ENCODE results near the gene ATG16L2. TPM values are rescaled to one million over a fixed set of nuclear protein-coding genes. Genes with fewer than 3 reads are reported as not detected.

ATG16L2 gene
- total RNA-seq, 4 donors from 2014 or later, result 8.3 to 27.9 (median 16.5) TPM

DNA sequence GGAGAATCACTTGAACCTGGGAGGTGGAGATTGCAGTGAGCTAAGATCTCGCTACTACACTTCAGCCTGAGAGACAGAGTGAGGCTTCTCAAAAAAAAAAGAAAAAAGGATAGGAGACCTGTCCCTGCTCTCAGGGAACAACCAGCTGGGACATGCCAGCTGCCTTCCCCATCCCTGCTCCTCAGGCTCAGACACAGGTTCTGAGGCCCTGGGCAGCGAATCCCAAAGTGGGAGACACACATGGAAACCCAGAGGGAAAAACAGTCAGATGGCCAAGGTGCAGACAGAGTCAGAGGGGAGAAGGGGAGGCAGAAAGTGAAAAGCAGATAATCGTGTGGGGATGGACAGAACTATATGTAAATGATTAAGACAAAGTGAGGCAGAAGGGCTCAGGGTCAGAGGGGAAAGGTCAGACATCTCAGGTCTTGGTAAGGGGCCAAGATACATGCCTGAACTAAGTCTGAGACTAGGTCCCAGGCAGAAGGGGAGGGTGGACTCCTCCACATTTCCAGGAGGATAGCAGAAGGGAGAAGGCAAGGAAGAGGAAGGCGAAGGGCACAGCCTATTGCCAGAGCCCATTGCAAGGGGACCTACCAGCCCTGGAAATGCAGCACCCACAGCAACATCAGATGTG, 34.6 kb upstream of the ATG16L2 start:
- TF ChIP-seq, protein P1, sequence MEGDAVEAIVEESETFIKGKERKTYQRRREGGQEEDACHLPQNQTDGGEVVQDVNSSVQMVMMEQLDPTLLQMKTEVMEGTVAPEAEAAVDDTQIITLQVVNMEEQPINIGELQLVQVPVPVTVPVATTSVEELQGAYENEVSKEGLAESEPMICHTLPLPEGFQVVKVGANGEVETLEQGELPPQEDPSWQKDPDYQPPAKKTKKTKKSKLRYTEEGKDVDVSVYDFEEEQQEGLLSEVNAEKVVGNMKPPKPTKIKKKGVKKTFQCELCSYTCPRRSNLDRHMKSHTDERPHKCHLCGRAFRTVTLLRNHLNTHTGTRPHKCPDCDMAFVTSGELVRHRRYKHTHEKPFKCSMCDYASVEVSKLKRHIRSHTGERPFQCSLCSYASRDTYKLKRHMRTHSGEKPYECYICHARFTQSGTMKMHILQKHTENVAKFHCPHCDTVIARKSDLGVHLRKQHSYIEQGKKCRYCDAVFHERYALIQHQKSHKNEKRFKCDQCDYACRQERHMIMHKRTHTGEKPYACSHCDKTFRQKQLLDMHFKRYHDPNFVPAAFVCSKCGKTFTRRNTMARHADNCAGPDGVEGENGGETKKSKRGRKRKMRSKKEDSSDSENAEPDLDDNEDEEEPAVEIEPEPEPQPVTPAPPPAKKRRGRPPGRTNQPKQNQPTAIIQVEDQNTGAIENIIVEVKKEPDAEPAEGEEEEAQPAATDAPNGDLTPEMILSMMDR (IDR thresholded peaks at IDR 0.05), result no peak
- TF ChIP-seq POLR2AphosphoS5 (IDR thresholded peaks at IDR 0.05) (no peak), POLR2A (IDR thresholded peaks at IDR 0.05) (no peak)
- peak overlapping the region in 1 of 2 donors; percentile 84 for H3K4me3 ChIP-seq
- H3K4me1 ChIP-seq, result peaks cover 0 to 60% (median 20%) of the 10 kb centered on the region in 3 donors
- WGBS, 2 donors (ENCODE audit: low coverage in 1 of 2), result 82 to 100% methylated on average over 2 to 3 of the region's 4 CpGs
- H3K36me3 ChIP-seq, result peaks cover 0 to 11% of the 10 kb centered on the region in 2 donors
- no peak for ATAC-seq
- no peaks in the 10 kb centered on the region for H3K27me3 ChIP-seq
- no peaks in the 10 kb centered on the region for H3K9me3 ChIP-seq
- H3K27ac ChIP-seq, result peak overlapping the region in 1 of 4 donors; percentile 81

DNA sequence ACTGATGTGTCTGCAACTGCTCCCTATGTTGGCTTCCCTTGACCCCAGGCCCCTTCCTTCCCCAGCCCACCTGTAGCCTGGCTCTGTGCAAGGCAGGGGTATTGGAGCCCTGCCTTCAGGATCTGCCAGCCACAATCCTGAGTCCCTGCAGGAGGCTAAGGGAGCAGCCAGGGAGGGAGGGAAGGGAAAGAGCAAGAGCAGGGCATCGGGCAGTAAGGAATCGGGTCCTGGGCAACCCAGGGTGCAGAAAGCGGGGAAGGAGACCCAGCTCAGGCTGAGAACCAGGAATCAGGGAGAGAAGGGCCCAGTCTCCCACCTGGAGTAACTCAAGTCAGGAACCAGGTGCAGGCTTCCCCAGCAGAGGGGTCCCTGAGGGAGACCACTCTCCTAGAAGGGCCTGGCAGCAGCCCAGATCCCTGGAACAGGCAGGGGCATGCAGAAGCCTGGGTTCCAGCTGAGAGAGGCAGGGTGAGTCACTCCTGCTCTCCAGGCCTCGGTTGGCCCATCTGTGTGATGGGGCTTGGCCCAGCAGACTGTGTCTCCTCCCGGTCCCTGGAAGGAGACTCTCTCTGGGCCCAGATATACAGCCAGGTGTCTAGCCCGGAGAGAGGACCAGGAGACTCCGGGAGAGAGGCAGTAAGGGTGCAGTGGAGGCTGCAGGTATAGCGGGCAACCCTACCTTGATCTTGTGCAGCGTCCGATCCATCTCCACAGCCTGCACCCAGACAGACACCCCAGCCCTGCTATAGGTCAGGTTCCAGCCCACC, 33.7 kb upstream of the ATG16L2 start:
- ATAC-seq, result no peak
- Histone ChIP-seq H3K27ac (peak overlapping the region in 1 of 4 donors; percentile 81), H3K4me1 (peaks cover 0 to 57% (median 20%) of the 10 kb centered on the region in 3 donors), H3K27me3 (no peaks in the 10 kb centered on the region), H3K36me3 (peaks cover 0 to 11% of the 10 kb centered on the region in 2 donors), H3K4me3 (peak overlapping the region; percentile 65 to 84), H3K9me3 (no peaks in the 10 kb centered on the region)
- no peak for TF ChIP-seq EP300 (IDR thresholded peaks at IDR 0.05)
- TF ChIP-seq POLR2A (IDR thresholded peaks at IDR 0.05), result no peak
- TF ChIP-seq, protein P1 (IDR thresholded peaks at IDR 0.05), result no peak
- TF ChIP-seq POLR2AphosphoS5 (IDR thresholded peaks at IDR 0.05), result no peak
- WGBS, 2 donors (ENCODE audit: low coverage in 1 of 2), result no CpG with 5 or more reads among the region's 10 CpGs

DNA sequence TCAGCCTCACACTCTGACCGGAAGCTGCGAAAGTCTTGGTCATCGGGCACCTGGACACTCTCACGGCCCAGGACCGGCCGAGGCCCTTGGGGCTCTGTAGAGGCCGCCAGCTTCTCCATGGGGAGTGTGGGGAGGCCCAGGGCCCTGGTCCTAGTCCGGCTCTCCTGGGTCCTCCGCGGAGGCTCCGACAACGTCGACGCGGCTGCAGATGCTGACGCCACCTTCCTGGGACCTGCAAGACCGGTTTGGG, 33.2 kb upstream of the ATG16L2 start:
- no peaks in the 10 kb centered on the region for H3K27me3 ChIP-seq
- peak overlapping the region; percentile 65 to 84 for H3K4me3 ChIP-seq
- WGBS, 2 donors (ENCODE audit: low coverage in 1 of 2), result no CpG with 5 or more reads among the region's 17 CpGs
- H3K27ac ChIP-seq, result peak overlapping the region in 2 of 4 donors; percentile 43 to 81
- TF ChIP-seq EP300 (IDR thresholded peaks at IDR 0.05), result no peak
- no peak for TF ChIP-seq POLR2AphosphoS5 (IDR thresholded peaks at IDR 0.05)
- TF ChIP-seq, protein P1 (IDR thresholded peaks at IDR 0.05), result no peak
- TF ChIP-seq POLR2A (IDR thresholded peaks at IDR 0.05), result no peak
- H3K4me1 ChIP-seq, result peaks cover 0 to 57% (median 20%) of the 10 kb centered on the region in 3 donors
- peaks cover 0 to 11% of the 10 kb centered on the region in 2 donors for H3K36me3 ChIP-seq
- no peaks in the 10 kb centered on the region for H3K9me3 ChIP-seq
- peak; percentile 12 for ATAC-seq

DNA sequence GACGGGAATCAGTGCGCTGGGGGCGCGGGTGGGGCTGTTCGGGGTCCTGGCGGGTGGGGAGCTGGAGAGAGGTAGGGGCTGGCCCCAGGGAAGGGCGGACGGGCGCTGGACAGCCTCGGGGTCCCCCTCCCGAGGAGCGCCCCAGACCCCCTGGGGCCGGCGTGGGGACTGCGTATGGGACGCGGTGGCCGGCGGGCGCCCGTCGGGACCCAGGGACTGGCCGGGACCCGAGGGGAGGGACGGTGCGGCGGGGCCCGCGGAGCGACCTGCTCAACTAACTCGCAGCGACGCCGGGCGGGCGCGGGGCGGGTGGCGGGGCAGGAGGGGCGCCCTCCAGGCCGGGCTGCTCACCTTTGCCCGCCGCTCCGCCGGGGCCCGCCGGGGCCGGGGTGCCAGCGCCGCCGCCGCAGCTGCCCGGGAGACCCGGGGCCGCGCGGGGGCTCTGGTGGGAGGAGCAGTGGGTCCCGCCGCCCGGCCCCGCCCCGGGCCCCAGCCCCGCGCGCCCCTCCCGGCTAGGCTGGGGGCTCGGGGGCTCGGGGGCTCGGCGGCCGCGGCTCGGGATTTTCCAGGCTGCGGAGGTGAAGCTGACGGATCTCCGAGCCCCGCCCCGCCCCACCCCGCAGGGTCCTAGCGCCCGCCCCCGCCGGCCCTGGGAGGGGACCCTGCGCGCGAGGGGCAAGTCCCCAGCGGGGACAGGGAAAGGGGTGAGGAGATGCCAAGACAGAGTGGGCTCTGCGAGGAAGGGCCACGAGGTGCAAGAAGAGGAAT, 32.7 kb upstream of the ATG16L2 start:
- 0% methylated on average over 1 of the region's 89 CpGs; no CpG with 5 or more reads in 1 of the 2 donors for WGBS, 2 donors (ENCODE audit: low coverage in 1 of 2)
- Histone ChIP-seq H3K36me3 (peaks cover 0 to 8% of the 10 kb centered on the region in 2 donors), H3K27me3 (no peaks in the 10 kb centered on the region), H3K9me3 (no peaks in the 10 kb centered on the region), H3K27ac (peak overlapping the region in 2 of 4 donors; percentile 43 to 81), H3K4me1 (peaks cover 0 to 57% (median 20%) of the 10 kb centered on the region in 3 donors), H3K4me3 (peak overlapping the region; percentile 65 to 84)
- TF ChIP-seq POLR2A (IDR thresholded peaks at IDR 0.05), result no peak
- TF ChIP-seq POLR2AphosphoS5 (IDR thresholded peaks at IDR 0.05), result no peak
- TF ChIP-seq EP300 (IDR thresholded peaks at IDR 0.05), result no peak
- TF ChIP-seq, protein P1 (IDR thresholded peaks at IDR 0.05), result no peak
- peak; percentile 58 for ATAC-seq
